ENCODE measurements around the gene GP5. TPM values are rescaled to one million over a fixed set of nuclear protein-coding genes. Genes with fewer than 3 reads are reported as not detected.

GP5 gene
- total RNA-seq, 4 donors from 2014 or later, result not detected

DNA sequence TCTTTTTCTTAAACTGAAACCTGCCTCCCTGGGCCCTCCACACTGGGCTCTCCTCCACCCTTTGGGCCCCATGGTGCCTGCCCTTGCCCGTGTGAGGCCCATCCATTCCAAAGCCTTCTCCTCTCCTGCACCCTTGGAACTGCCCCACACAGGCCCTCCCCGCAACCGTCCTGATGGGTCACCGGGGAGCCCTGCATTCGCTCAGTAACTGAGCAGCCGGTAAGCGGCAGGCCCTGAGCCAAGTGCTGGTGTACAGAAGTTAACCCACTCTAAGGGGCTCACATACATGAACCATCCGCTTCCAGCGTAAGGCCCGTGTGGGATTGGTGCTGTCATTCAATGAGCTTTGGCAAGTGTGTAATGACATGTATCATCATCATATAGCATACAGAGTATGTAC is 24.1 kb downstream of the GP5 start:
- TF ChIP-seq POLR2AphosphoS5 (IDR thresholded peaks at IDR 0.05) (no peak), EP300 (IDR thresholded peaks at IDR 0.05; ENCODE audit: low read depth) (no peak), POLR2A (IDR thresholded peaks at IDR 0.05) (no peak)
- TF ChIP-seq, protein P1, sequence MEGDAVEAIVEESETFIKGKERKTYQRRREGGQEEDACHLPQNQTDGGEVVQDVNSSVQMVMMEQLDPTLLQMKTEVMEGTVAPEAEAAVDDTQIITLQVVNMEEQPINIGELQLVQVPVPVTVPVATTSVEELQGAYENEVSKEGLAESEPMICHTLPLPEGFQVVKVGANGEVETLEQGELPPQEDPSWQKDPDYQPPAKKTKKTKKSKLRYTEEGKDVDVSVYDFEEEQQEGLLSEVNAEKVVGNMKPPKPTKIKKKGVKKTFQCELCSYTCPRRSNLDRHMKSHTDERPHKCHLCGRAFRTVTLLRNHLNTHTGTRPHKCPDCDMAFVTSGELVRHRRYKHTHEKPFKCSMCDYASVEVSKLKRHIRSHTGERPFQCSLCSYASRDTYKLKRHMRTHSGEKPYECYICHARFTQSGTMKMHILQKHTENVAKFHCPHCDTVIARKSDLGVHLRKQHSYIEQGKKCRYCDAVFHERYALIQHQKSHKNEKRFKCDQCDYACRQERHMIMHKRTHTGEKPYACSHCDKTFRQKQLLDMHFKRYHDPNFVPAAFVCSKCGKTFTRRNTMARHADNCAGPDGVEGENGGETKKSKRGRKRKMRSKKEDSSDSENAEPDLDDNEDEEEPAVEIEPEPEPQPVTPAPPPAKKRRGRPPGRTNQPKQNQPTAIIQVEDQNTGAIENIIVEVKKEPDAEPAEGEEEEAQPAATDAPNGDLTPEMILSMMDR (IDR thresholded peaks at IDR 0.05), result no peak
- no peaks in the 10 kb centered on the region for H3K36me3 ChIP-seq
- peaks cover 4% of the 10 kb centered on the region for H3K27me3 ChIP-seq
- no peak overlapping the region for H3K27ac ChIP-seq
- in situ Hi-C loops (cut with MboI; ENCODE audit: low pct_ligation_motif_present in 1 of 4, low pct_unique_long_range_greater_than_20kb in 1 of 4, low sequenced_read_pairs in 3 of 4), result no loop called here
- H3K9me3 ChIP-seq, result no peaks in the 10 kb centered on the region
- 73 to 76% methylated on average over 3 to 10 of the region's 10 CpGs for WGBS, 2 donors (ENCODE audit: low coverage in 1 of 2)
- DNase-seq, result no peak
- no peak overlapping the region for H3K4me3 ChIP-seq
- no peaks in the 10 kb centered on the region for H3K4me1 ChIP-seq
- intact Hi-C loops (cut with DNase I; ENCODE audit: low total_unique reads), result no loop called here

DNA sequence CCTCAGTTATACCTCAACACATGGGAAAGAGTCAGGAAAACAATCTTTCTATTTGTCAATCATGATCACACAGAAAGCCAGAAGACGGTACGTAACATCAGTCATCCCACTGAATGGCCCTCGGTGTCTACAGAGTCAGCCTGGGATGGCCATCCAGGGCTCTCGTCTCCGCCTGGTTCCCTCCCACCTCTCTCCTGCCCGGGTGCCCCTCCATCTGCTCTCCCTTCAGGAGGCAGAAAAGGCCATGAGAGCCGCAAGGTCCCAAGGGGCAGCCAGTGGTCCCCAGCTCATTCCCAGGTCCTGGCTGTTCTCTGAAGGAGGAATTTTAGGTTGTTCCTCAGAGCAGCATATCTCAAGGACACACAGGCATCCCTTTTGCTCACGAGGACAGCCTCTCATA is 25.2 kb downstream of the GP5 start:
- Histone ChIP-seq H3K36me3 (no peaks in the 10 kb centered on the region), H3K4me3 (no peak overlapping the region), H3K27me3 (peaks cover 15% of the 10 kb centered on the region), H3K9me3 (no peaks in the 10 kb centered on the region), H3K4me1 (peaks cover 0 to 2% (median 0%) of the 10 kb centered on the region in 4 donors), H3K27ac (no peak overlapping the region)
- in situ Hi-C loops (cut with MboI; ENCODE audit: low pct_ligation_motif_present in 1 of 4, low pct_unique_long_range_greater_than_20kb in 1 of 4, low sequenced_read_pairs in 3 of 4) (no loop called here), intact Hi-C loops (cut with DNase I; ENCODE audit: low total_unique reads) (no loop called here)
- TF ChIP-seq, protein P1 (IDR thresholded peaks at IDR 0.05), result no peak
- TF ChIP-seq POLR2AphosphoS5 (IDR thresholded peaks at IDR 0.05), result no peak
- TF ChIP-seq EP300 (IDR thresholded peaks at IDR 0.05; ENCODE audit: low read depth), result no peak
- no peak for TF ChIP-seq POLR2A (IDR thresholded peaks at IDR 0.05)
- 77 to 92% methylated on average over 4 to 8 of the region's 8 CpGs for WGBS, 2 donors (ENCODE audit: low coverage in 1 of 2)
- DNase-seq, result no peak

DNA sequence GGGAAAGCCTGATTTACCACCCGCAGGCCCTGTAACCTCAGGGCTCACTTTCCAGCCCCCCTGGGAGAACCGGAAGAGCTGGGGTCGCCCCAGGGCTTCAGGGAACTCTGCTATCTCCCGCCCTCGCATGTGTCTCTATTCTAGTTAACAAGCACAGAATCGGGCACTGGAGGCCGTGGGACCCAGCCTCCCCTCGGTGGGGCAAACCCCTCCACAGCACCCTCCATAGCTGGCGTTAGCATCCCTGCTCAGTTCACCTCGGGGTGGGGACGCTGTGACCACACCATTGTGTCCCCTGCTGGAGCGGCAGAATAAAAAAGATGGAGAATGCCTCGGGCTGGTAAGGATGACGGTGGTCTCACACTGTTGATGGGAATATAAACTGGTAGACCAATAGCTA is 26.0 kb downstream of the GP5 start:
- 84 to 100% methylated on average over 5 to 13 of the region's 14 CpGs for WGBS, 2 donors (ENCODE audit: low coverage in 1 of 2)
- no peak for DNase-seq
- intact Hi-C loops (cut with DNase I; ENCODE audit: low total_unique reads), result no loop called here

DNA sequence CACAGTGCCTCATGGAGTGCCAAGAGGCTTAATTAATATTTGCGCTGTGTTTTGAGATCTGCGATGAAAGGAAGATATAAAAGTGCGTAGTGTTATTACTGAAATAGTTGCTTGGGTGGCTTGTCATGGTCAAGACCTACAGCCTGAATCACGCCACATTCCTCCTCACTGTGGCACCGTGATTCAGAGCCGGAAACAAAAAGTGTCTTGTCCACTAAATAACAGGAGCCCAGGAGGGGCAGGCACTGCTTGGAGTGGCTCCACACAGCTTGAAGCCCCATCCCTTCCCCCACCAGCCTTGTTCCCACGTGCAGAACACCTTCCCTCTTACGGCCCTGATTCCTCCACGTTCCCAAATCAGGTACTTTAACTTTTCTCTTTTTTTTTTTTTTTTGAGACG is 28.3 kb downstream of the GP5 start:
- Histone ChIP-seq H3K27me3 (peaks cover 17% of the 10 kb centered on the region), H3K9me3 (no peaks in the 10 kb centered on the region), H3K36me3 (no peaks in the 10 kb centered on the region), H3K27ac (no peak overlapping the region), H3K4me3 (no peak overlapping the region), H3K4me1 (peaks cover 0 to 2% (median 0%) of the 10 kb centered on the region in 4 donors)
- intact Hi-C loops (cut with DNase I; ENCODE audit: low total_unique reads), result no loop called here
- TF ChIP-seq, protein P1 (IDR thresholded peaks at IDR 0.05), result no peak
- no peak for TF ChIP-seq EP300 (IDR thresholded peaks at IDR 0.05; ENCODE audit: low read depth)
- no peak for TF ChIP-seq POLR2AphosphoS5 (IDR thresholded peaks at IDR 0.05)
- TF ChIP-seq POLR2A (IDR thresholded peaks at IDR 0.05), result no peak
- in situ Hi-C loops (cut with MboI; ENCODE audit: low pct_ligation_motif_present in 1 of 4, low pct_unique_long_range_greater_than_20kb in 1 of 4, low sequenced_read_pairs in 3 of 4), result no loop called here
- 73 to 100% methylated on average over 6 to 10 of the region's 10 CpGs for WGBS, 2 donors (ENCODE audit: low coverage in 1 of 2)
- no peak for DNase-seq

More for the DNA sequence above, 26.0 kb downstream of the GP5 start:
- no peaks in the 10 kb centered on the region for H3K9me3 ChIP-seq
- TF ChIP-seq EP300 (IDR thresholded peaks at IDR 0.05; ENCODE audit: low read depth) (no peak), POLR2AphosphoS5 (IDR thresholded peaks at IDR 0.05) (no peak), POLR2A (IDR thresholded peaks at IDR 0.05) (no peak)
- TF ChIP-seq, protein P1 (IDR thresholded peaks at IDR 0.05), result no peak
- in situ Hi-C loops (cut with MboI; ENCODE audit: low pct_ligation_motif_present in 1 of 4, low pct_unique_long_range_greater_than_20kb in 1 of 4, low sequenced_read_pairs in 3 of 4), result no loop called here
- peaks cover 17% of the 10 kb centered on the region for H3K27me3 ChIP-seq
- H3K36me3 ChIP-seq, result no peaks in the 10 kb centered on the region
- H3K4me1 ChIP-seq, result peaks cover 0 to 2% (median 0%) of the 10 kb centered on the region in 4 donors
- no peak overlapping the region for H3K27ac ChIP-seq
- H3K4me3 ChIP-seq, result no peak overlapping the region
